Panc1 (cell line): ENCODE measurements around the gene USP9Y. TPM values are rescaled to one million over a fixed set of nuclear protein-coding genes. Genes with fewer than 3 reads are reported as not detected.

Experiments
- ATAC-seq: fragments of 200-7000 bp; cut with Tn5 transposase; 2 replicates; pipeline ENCODE4 v1.9.1; 2020; ENCODE audit warnings: mild to moderate bottlenecking, moderate library complexity
- BruUV-seq: library from RNA; stranded (reverse); fragments of 400-500 nt; replicated peaks from 2 replicates; lab custom pipeline; 2021; lab: Mats Ljungman, UMichigan
- CTCF ChIA-PET: fragments of 300-600 bp; sonication (Branson Sonifier 250); formaldehyde crosslinking; loops from one replicate; lab custom pipeline; 2022; ENCODE audit warnings: antibody characterized with exemption; lab: Charles Lee
- POLR2A ChIA-PET: fragments of 300-600 bp; sonication (Branson Sonifier 250); formaldehyde crosslinking; loops from one replicate; lab custom pipeline; 2022; ENCODE audit warnings: antibody characterized with exemption; lab: Charles Lee
- DNase-seq: peaks from one replicate; pipeline ENCODE4 v3.0.0-alpha.2; 2010; ENCODE audit warnings: low read depth, low spot score
- H3K27ac ChIP-seq: 2 replicates; pipeline ENCODE4 v1.5.1; 2011; ENCODE audit warnings: mild to moderate bottlenecking, low read length, inconsistent platforms
- H3K27me3 ChIP-seq: fragments of 200-500 bp; sonication (Bioruptor generic); 2 replicates; pipeline ENCODE4 v1.6.0; 2014; ENCODE audit warnings: low read length, inconsistent platforms; ENCODE audit not compliant: control insufficient read depth, insufficient read depth
- H3K36me3 ChIP-seq: fragments of 200-500 bp; sonication (Bioruptor generic); 2 replicates; pipeline ENCODE4 v1.5.1; 2014; ENCODE audit warnings: inconsistent platforms, mild to moderate bottlenecking, low read length, moderate library complexity; ENCODE audit not compliant: control insufficient read depth, insufficient read depth
- H3K4me1 ChIP-seq: 2 replicates; pipeline ENCODE4 v1.5.1; 2011; ENCODE audit warnings: inconsistent platforms, mild to moderate bottlenecking, low read length, moderate library complexity; ENCODE audit not compliant: control insufficient read depth, insufficient read depth
- H3K4me3 ChIP-seq, 2 experiments: 2 replicates each; pipeline ENCODE4 v1.5.1; 2011 to 2012; ENCODE audit warnings: low read depth in 2 of 2, low read length in 2 of 2, mild to moderate bottlenecking in 2 of 2, inconsistent platforms in 1 of 2, moderate library complexity in 1 of 2
- H3K9me3 ChIP-seq: fragments of 200-500 bp; sonication (Bioruptor generic); 2 replicates; pipeline ENCODE4 v1.5.1; 2014; ENCODE audit warnings: low read depth, mild to moderate bottlenecking, inconsistent platforms, low read length, moderate library complexity; ENCODE audit not compliant: control insufficient read depth, insufficient read depth
- CTCF ChIP-seq: fragments of 450-650 bp; IDR thresholded peaks from 2 replicates; pipeline ENCODE4 v1.5.1; 2017; ENCODE audit warnings: mild to moderate bottlenecking
- POLR2AphosphoS5 ChIP-seq: IDR thresholded peaks from 2 replicates; pipeline ENCODE4 v1.6.1; 2012; ENCODE audit warnings: mild to moderate bottlenecking, low read depth, low read length, moderate library complexity
- REST ChIP-seq, 2 experiments: IDR thresholded peaks; 2 replicates each; pipeline ENCODE4 v1.6.1; 2011 to 2012; ENCODE audit warnings: low read depth in 2 of 2, control low read depth in 1 of 2, low read length in 1 of 2, mild to moderate bottlenecking in 1 of 2, moderate library complexity in 1 of 2; ENCODE audit not compliant: insufficient read depth in 1 of 2
- SIN3A ChIP-seq: IDR thresholded peaks from 2 replicates; pipeline ENCODE4 v1.6.1; 2012; ENCODE audit warnings: low read depth, mild to moderate bottlenecking, low read length, moderate library complexity, borderline replicate concordance; ENCODE audit not compliant: insufficient read depth
- TCF7L2 ChIP-seq: IDR thresholded peaks from 2 replicates; pipeline ENCODE4 v1.6.1; 2011; ENCODE audit warnings: mild to moderate bottlenecking, low read depth, low read length, inconsistent platforms
- in situ Hi-C: cut with HindIII; loops from 2 replicates; pipeline ENCODE4 v1.10.0; 2016; ENCODE audit warnings: low sequenced_read_pairs, low pct_unique_long_range_greater_than_20kb
- intact Hi-C: fragments of 100-400 bp; cut with micrococcal nuclease; formaldehyde crosslinking; loops from one replicate; pipeline ENCODE4 v1.10.0; 2022; ENCODE audit not compliant: unreplicated experiment
- total RNA-seq: library from RNA; stranded (reverse); gene quantifications from one replicate; pipeline ENCODE4 v1.2.1, GENCODE V29; 2021; ENCODE audit not compliant: unreplicated experiment

The USP9Y gene
- total RNA-seq, 1 experiment from 2014 or later = 0.05 TPM

- Histone ChIP-seq H3K4me1 (no peaks in the 10 kb centered on the region), H3K36me3 (no peaks in the 10 kb centered on the region), H3K27me3 (no peaks in the 10 kb centered on the region), H3K4me3 (no peak overlapping the region), H3K27ac (no peak overlapping the region), H3K9me3 (no peaks in the 10 kb centered on the region)
- TF ChIP-seq TCF7L2 (no peak), POLR2AphosphoS5 (no peak), CTCF (no peak), REST (IDR thresholded peaks at IDR 0.05; ENCODE audit: insufficient read depth in 1 of 2, low read depth in 2 of 2, low read length in 1 of 2) (no peak), SIN3A (no peak)
- intact Hi-C loops = no loop called here
- ChIA-PET CTCF (no interaction called here), POLR2A (no interaction called here)
- DNase-seq (no peak), ATAC-seq (no peak)
- BruUV-seq = no TSS peak
- in situ Hi-C loops = no loop called here
Observed at GRCh38 chrY:12837550-12837949, 136.5 kb downstream of the USP9Y start.

DNA sequence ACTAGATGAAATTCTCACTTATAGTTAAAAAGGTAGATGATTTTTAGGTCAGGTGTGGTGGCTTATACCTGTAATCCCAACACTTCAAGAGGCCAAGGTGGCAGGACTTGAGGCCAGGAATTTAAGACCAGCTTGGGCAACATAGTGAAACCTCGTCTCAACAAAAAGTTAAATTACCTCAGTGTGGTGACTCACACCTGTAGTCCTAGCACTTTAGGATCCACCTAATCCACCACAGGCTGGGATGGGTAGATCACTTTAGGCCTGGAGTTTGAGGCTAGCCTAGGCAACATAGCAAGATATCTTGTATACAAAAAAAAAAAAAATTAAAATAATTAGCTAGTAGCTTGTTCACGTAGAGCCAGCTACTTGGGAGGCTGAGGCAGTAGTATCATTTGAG is 140.3 kb downstream of the USP9Y start:
- no peak overlapping the region for H3K4me3 ChIP-seq
- ATAC-seq (no peak), DNase-seq (no peak)
- H3K27ac ChIP-seq = no peak overlapping the region
- intact Hi-C loops = no loop called here
- no peaks in the 10 kb centered on the region for H3K9me3 ChIP-seq
- TF ChIP-seq REST (IDR thresholded peaks at IDR 0.05; ENCODE audit: insufficient read depth in 1 of 2, low read depth in 2 of 2, low read length in 1 of 2) = no peak
- no peak for TF ChIP-seq SIN3A
- H3K4me1 ChIP-seq = no peaks in the 10 kb centered on the region
- H3K27me3 ChIP-seq = no peaks in the 10 kb centered on the region
- ChIA-PET POLR2A (no interaction called here), CTCF (no interaction called here)
- H3K36me3 ChIP-seq = no peaks in the 10 kb centered on the region
- in situ Hi-C loops = no loop called here
- BruUV-seq = no TSS peak
